ACC112 (cell line): ENCODE data around the gene CADPS2.

Experiments used
- H2AFZ ChIP-seq: fragments of 200-600 bp; sonication (generic); one replicate; pipeline ENCODE4 v1.6.0; 2017; ENCODE audit warnings: antibody characterized with exemption, low read length; ENCODE audit not compliant: unreplicated experiment
- H3K27ac ChIP-seq: fragments of 200-600 bp; sonication (generic); 2 replicates; pipeline ENCODE4 v1.5.1; 2014; ENCODE audit warnings: low read depth, mild to moderate bottlenecking, antibody characterized with exemption, low read length, moderate library complexity
- H3K27me3 ChIP-seq: fragments of 200-600 bp; sonication (generic); 2 replicates; pipeline ENCODE4 v1.6.1; 2014; ENCODE audit warnings: mild to moderate bottlenecking, antibody characterized with exemption, low read length, moderate library complexity, mixed read lengths; ENCODE audit not compliant: insufficient read depth
- H3K36me3 ChIP-seq: fragments of 200-600 bp; sonication (generic); 2 replicates; pipeline ENCODE4 v1.6.1; 2016; ENCODE audit warnings: mild to moderate bottlenecking, antibody characterized with exemption, low read length, moderate library complexity, mixed read lengths; ENCODE audit not compliant: insufficient read depth
- H3K4me1 ChIP-seq: fragments of 200-600 bp; sonication (generic); one replicate; pipeline ENCODE4 v1.6.1; 2016; ENCODE audit warnings: low read length, mixed read lengths; ENCODE audit not compliant: insufficient read depth, unreplicated experiment, control insufficient read depth
- H3K4me3 ChIP-seq: fragments of 200-600 bp; sonication (generic); 2 replicates; pipeline ENCODE4 v1.5.1; 2014; ENCODE audit warnings: mild to moderate bottlenecking, low read depth, low read length
- H3K79me2 ChIP-seq: fragments of 200-600 bp; sonication (generic); one replicate; pipeline ENCODE4 v1.6.0; 2016; ENCODE audit warnings: low read length; ENCODE audit not compliant: control insufficient read depth, unreplicated experiment, insufficient read depth

The CADPS2 gene

GRCh38 chr7:122619664-122620063 is 266.6 kb downstream of the CADPS2 start:
- no peaks in the 10 kb centered on the region for H3K36me3 ChIP-seq
- no peak overlapping the region for H2AFZ ChIP-seq
- H3K27ac ChIP-seq, result no peak overlapping the region
- H3K27me3 ChIP-seq, result no peaks in the 10 kb centered on the region
- H3K79me2 ChIP-seq, result no peaks in the 10 kb centered on the region
- H3K4me1 ChIP-seq, result peaks cover 3% of the 10 kb centered on the region
- H3K4me3 ChIP-seq, result no peak overlapping the region

DNA sequence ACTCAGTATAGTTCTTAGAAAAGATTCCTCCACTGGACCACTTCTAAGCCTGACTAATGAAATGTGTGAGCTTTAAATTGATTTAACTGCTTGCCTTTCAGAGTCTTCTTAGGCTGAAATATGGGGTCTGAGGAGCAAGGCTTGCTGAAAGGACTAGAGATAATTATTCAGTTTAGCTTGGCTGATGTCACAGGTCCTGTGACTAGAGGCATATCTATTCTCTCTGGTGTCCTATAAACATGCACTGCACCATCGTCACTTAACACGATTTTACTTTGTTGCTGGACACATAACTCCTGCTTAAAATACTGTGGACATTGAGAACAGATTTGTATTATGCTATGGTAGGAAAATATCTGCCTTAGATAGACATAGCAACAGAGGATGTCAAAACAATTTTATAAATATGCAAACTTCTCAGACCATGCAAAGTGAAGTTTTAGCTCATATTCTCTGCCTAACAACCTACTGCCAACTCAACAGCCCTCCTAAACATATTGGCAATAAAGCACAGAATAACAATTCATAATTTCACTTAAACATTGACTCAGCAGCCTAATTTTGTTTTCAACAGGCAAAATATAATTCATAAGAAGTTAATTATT is 267.6 kb downstream of the CADPS2 start:
- Histone ChIP-seq H3K27ac (no peak overlapping the region), H3K4me3 (no peak overlapping the region), H3K27me3 (no peaks in the 10 kb centered on the region), H3K36me3 (no peaks in the 10 kb centered on the region), H2AFZ (no peak overlapping the region), H3K4me1 (no peaks in the 10 kb centered on the region), H3K79me2 (no peaks in the 10 kb centered on the region)

GRCh38 chr7:122616951-122617350 is 269.3 kb downstream of the CADPS2 start:
- Histone ChIP-seq H3K4me3 (no peak overlapping the region), H3K36me3 (no peaks in the 10 kb centered on the region), H3K79me2 (no peaks in the 10 kb centered on the region), H3K27me3 (no peaks in the 10 kb centered on the region), H2AFZ (no peak overlapping the region), H3K27ac (no peak overlapping the region), H3K4me1 (no peaks in the 10 kb centered on the region)

GRCh38 chr7:122605929-122606328 is 280.3 kb downstream of the CADPS2 start:
- no peak overlapping the region for H2AFZ ChIP-seq
- H3K27ac ChIP-seq, result no peak overlapping the region
- H3K36me3 ChIP-seq, result no peaks in the 10 kb centered on the region
- no peaks in the 10 kb centered on the region for H3K79me2 ChIP-seq
- no peak overlapping the region for H3K4me3 ChIP-seq
- H3K4me1 ChIP-seq, result peaks cover 5% of the 10 kb centered on the region
- H3K27me3 ChIP-seq, result no peaks in the 10 kb centered on the region

- Histone ChIP-seq H3K36me3 (no peaks in the 10 kb centered on the region), H3K4me3 (no peak overlapping the region), H3K27ac (no peak overlapping the region), H3K79me2 (no peaks in the 10 kb centered on the region), H3K27me3 (no peaks in the 10 kb centered on the region), H2AFZ (no peak overlapping the region), H3K4me1 (peaks cover 5% of the 10 kb centered on the region)
These were observed 282.0 kb downstream of the CADPS2 start for GRCh38 chr7:122604251-122604650.

GRCh38 chr7:122602800-122603199 is 283.5 kb downstream of the CADPS2 start:
- peaks cover 5% of the 10 kb centered on the region for H3K4me1 ChIP-seq

GRCh38 chr7:122600630-122601029 is 285.6 kb downstream of the CADPS2 start:
- H3K36me3 ChIP-seq, result no peaks in the 10 kb centered on the region
- no peak overlapping the region for H3K4me3 ChIP-seq
- no peak overlapping the region for H3K27ac ChIP-seq
- H3K27me3 ChIP-seq, result no peaks in the 10 kb centered on the region
- no peak overlapping the region for H2AFZ ChIP-seq
- no peaks in the 10 kb centered on the region for H3K79me2 ChIP-seq
- H3K4me1 ChIP-seq, result peaks cover 5% of the 10 kb centered on the region

More at GRCh38 chr7:122602800-122603199, 283.5 kb downstream of the CADPS2 start:
- no peaks in the 10 kb centered on the region for H3K79me2 ChIP-seq
- no peaks in the 10 kb centered on the region for H3K27me3 ChIP-seq
- no peak overlapping the region for H3K27ac ChIP-seq
- no peak overlapping the region for H2AFZ ChIP-seq
- no peaks in the 10 kb centered on the region for H3K36me3 ChIP-seq
- H3K4me3 ChIP-seq, result no peak overlapping the region

GRCh38 chr7:122600042-122600441 is 286.2 kb downstream of the CADPS2 start:
- Histone ChIP-seq H3K27me3 (no peaks in the 10 kb centered on the region), H3K4me1 (peaks cover 5% of the 10 kb centered on the region), H3K4me3 (no peak overlapping the region), H3K79me2 (no peaks in the 10 kb centered on the region), H3K36me3 (no peaks in the 10 kb centered on the region), H2AFZ (no peak overlapping the region), H3K27ac (no peak overlapping the region)

GRCh38 chr7:122597277-122597676 is 289.0 kb downstream of the CADPS2 start:
- Histone ChIP-seq H3K27ac (no peak overlapping the region), H2AFZ (no peak overlapping the region), H3K4me1 (peaks cover 1% of the 10 kb centered on the region), H3K27me3 (no peaks in the 10 kb centered on the region), H3K4me3 (no peak overlapping the region), H3K36me3 (no peaks in the 10 kb centered on the region), H3K79me2 (no peaks in the 10 kb centered on the region)

DNA sequence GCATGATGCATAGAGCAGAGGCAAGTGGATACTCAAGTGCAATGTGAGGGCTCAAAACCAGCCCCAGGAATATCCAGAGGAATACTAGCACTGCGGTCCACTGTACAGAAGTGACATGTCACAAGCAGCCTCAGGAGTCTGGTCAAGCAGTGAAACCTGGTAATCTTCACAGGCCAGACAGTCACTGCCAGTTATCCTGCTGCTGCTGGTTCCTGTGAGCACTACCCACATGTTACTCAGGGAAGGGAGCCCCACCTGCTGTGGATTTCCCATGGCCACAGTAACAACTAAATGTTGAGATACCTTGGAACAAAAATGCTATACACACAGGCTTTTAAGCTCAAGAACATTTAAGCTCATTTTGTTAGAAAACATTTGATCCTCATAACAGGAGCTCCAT is 290.4 kb downstream of the CADPS2 start:
- Histone ChIP-seq H3K79me2 (no peaks in the 10 kb centered on the region), H3K27me3 (no peaks in the 10 kb centered on the region), H3K36me3 (no peaks in the 10 kb centered on the region), H2AFZ (no peak overlapping the region), H3K4me3 (no peak overlapping the region), H3K27ac (no peak overlapping the region), H3K4me1 (no peaks in the 10 kb centered on the region)

DNA sequence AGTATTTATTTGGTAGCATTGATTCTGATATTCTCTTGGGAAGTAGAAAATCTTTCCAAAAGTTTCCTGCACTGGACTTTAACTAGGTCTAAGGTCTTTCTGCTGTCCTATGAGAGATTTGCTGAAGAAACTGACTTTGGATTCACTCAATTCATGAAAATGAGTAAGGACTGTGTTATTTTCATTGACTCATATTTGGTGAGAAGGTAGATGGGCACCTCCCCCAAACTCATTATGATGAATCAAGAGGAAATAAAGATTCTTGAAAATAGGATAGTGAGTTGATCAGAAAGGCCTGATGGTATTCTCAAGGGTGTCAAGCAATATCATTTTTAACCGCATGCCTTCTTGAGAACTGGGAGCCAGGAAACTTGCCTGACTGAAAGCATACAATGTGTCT is 297.6 kb downstream of the CADPS2 start:
- H2AFZ ChIP-seq, result no peak overlapping the region
- no peaks in the 10 kb centered on the region for H3K27me3 ChIP-seq
- H3K36me3 ChIP-seq, result no peaks in the 10 kb centered on the region
- peak overlapping the region; percentile 37 for H3K27ac ChIP-seq
- no peaks in the 10 kb centered on the region for H3K79me2 ChIP-seq
- peak overlapping the region; percentile 25; the same call in 1 of the 2 replicates for H3K4me3 ChIP-seq
- H3K4me1 ChIP-seq, result peaks cover 5% of the 10 kb centered on the region
